H1 (cell line): Measurements from ENCODE around the gene DENND1A. TPM values are rescaled to one million over a fixed set of nuclear protein-coding genes. Genes with fewer than 3 reads are reported as not detected.

ENCODE experiments used
- CTCF ChIA-PET: fragments of 300-600 bp; sonication (Branson Sonifier 250); formaldehyde crosslinking; loops from one replicate; lab custom pipeline; 2021; ENCODE audit not compliant: partially characterized antibody; lab: Charles Lee
- POLR2A ChIA-PET: fragments of 300-600 bp; sonication (Branson Sonifier 250); formaldehyde crosslinking; loops from one replicate; lab custom pipeline; 2021; ENCODE audit warnings: inconsistent platforms; ENCODE audit not compliant: partially characterized antibody; lab: Charles Lee
- DNase-seq, 2 experiments: peaks; one replicate each; pipeline versions ENCODE4 v3.0.0 to v3.0.0-alpha.2; 2010 to 2022; ENCODE audit warnings: low spot score in 2 of 2, low read depth in 1 of 2, mixed read lengths in 1 of 2
- FAIRE-seq: peaks from 2 replicates; lab custom pipeline; 2011; peaks lifted over from hg19 to GRCh38; lab: Jason Lieb, UNC
- H2AFZ ChIP-seq: 2 replicates; pipeline ENCODE4 v1.8.1; 2012; ENCODE audit warnings: low read length, inconsistent platforms
- H2AK5ac ChIP-seq: 2 replicates; pipeline ENCODE4 v1.6.1; 2013; ENCODE audit warnings: low read depth, low read length
- H2BK120ac ChIP-seq: replicated peaks from 2 replicates; pipeline ENCODE3; 2013; ENCODE audit warnings: low read depth, low read length, inconsistent platforms
- H2BK12ac ChIP-seq: 2 replicates; pipeline ENCODE4 v1.6.1; 2013; ENCODE audit warnings: low read depth, low read length
- H2BK15ac ChIP-seq: 2 replicates; pipeline ENCODE4 v1.6.1; 2013; ENCODE audit warnings: low read length
- H2BK20ac ChIP-seq: 2 replicates; pipeline ENCODE4 v1.6.1; 2013; ENCODE audit warnings: low read length
- H2BK5ac ChIP-seq: 2 replicates; pipeline ENCODE4 v1.6.1; 2013; ENCODE audit warnings: low read depth, low read length
- H3K14ac ChIP-seq: 2 replicates; pipeline ENCODE4 v1.6.1; 2013; ENCODE audit warnings: inconsistent platforms; ENCODE audit not compliant: insufficient read length
- H3K18ac ChIP-seq: 2 replicates; pipeline ENCODE4 v1.6.1; 2013; ENCODE audit warnings: low read length; ENCODE audit errors: extremely low read depth
- H3K23ac ChIP-seq: 2 replicates; pipeline ENCODE4 v1.6.1; 2013; ENCODE audit warnings: inconsistent platforms; ENCODE audit not compliant: insufficient read length
- H3K23me2 ChIP-seq: 2 replicates; pipeline ENCODE4 v1.6.1; 2013; ENCODE audit warnings: low read depth, low read length
- H3K27ac ChIP-seq: 2 replicates; pipeline ENCODE4 v1.6.1; 2011; ENCODE audit warnings: low read depth, low read length, inconsistent platforms
- H3K27me3 ChIP-seq, 4 experiments: replicated peaks in 1 of 4; 1 replicate in 1 of 4; 2 replicates in 3 of 4; pipeline versions ENCODE4 v1.6.1 to v1.8.1; 2011 to 2013; ENCODE audit warnings: low read length in 3 of 4, mild to moderate bottlenecking in 3 of 4, inconsistent platforms in 2 of 4, mixed read lengths in 2 of 4, moderate library complexity in 1 of 4; ENCODE audit not compliant: control insufficient read depth in 3 of 4, insufficient read depth in 3 of 4; ENCODE audit errors: extremely low read depth in 1 of 4
- H3K36me3 ChIP-seq, 4 experiments: 2 replicates each; pipeline versions ENCODE4 v1.6.1 to v1.8.1; 2011 to 2013; ENCODE audit warnings: mild to moderate bottlenecking in 4 of 4, low read length in 3 of 4, moderate library complexity in 2 of 4, control low read depth in 1 of 4, inconsistent platforms in 1 of 4; ENCODE audit not compliant: insufficient read depth in 4 of 4, control insufficient read depth in 2 of 4
- H3K4ac ChIP-seq: replicated peaks from 2 replicates; pipeline ENCODE3; 2013; ENCODE audit warnings: low read length, low read depth, mixed read lengths, inconsistent platforms; ENCODE audit not compliant: insufficient read length
- H3K4me1 ChIP-seq, 4 experiments: replicated peaks in 1 of 4; 1 replicate in 1 of 4; 2 replicates in 3 of 4; pipeline versions ENCODE4 v1.6.1 to v1.8.1; 2011 to 2013; ENCODE audit warnings: low read length in 3 of 4, inconsistent platforms in 2 of 4, mixed read lengths in 1 of 4; ENCODE audit not compliant: insufficient read depth in 4 of 4, control insufficient read depth in 3 of 4
- H3K4me2 ChIP-seq, 2 experiments: 2 replicates each; pipeline versions ENCODE4 v1.6.1 to v1.8.1; 2011 to 2013; ENCODE audit warnings: low read depth in 2 of 2, low read length in 2 of 2, control low read depth in 1 of 2, inconsistent platforms in 1 of 2, mild to moderate bottlenecking in 1 of 2; ENCODE audit not compliant: insufficient read depth in 1 of 2
- H3K4me3 ChIP-seq, 4 experiments: fragments of 200-600, 300-600 bp in 1 of 4; sonication (generic), shearing (Covaris generic), sonication (Bioruptor Twin) in 1 of 4; 2 replicates each; pipeline versions ENCODE4 v1.5.1 to v1.8.1; 2011 to 2016; ENCODE audit warnings: low read length in 4 of 4, low read depth in 3 of 4, control low read depth in 2 of 4, inconsistent platforms in 2 of 4, mild to moderate bottlenecking in 2 of 4, mixed read lengths in 1 of 4, moderate library complexity in 1 of 4; ENCODE audit not compliant: insufficient read depth in 2 of 4; ENCODE audit errors: extremely low read depth in 1 of 4
- H3K56ac ChIP-seq: replicated peaks from 2 replicates; pipeline ENCODE3; 2013; ENCODE audit warnings: low read depth, mild to moderate bottlenecking, mixed read lengths, low read length, inconsistent platforms; ENCODE audit not compliant: insufficient read length
- H3K79me1 ChIP-seq: 2 replicates; pipeline ENCODE4 v1.6.1; 2013; ENCODE audit warnings: low read depth, low read length, control low read depth
- H3K79me2 ChIP-seq, 2 experiments: 2 replicates each; pipeline versions ENCODE4 v1.6.1 to v1.8.1; 2012 to 2013; ENCODE audit warnings: low read length in 2 of 2, mild to moderate bottlenecking in 2 of 2, inconsistent platforms in 1 of 2; ENCODE audit not compliant: insufficient read depth in 2 of 2, control insufficient read depth in 1 of 2
- H3K9ac ChIP-seq, 4 experiments: replicated peaks in 1 of 4; 1 replicate in 1 of 4; 2 replicates in 3 of 4; pipeline versions ENCODE4 v1.6.1 to v1.8.1; 2011 to 2013; ENCODE audit warnings: low read depth in 3 of 4, low read length in 3 of 4, control low read depth in 2 of 4, mild to moderate bottlenecking in 2 of 4, moderate library complexity in 2 of 4, inconsistent platforms in 1 of 4; ENCODE audit errors: extremely low read depth in 1 of 4
- H3K9me3 ChIP-seq, 2 experiments: 2 replicates each; pipeline versions ENCODE4 v1.6.1 to v1.8.1; 2012 to 2013; ENCODE audit warnings: mild to moderate bottlenecking in 2 of 2, moderate library complexity in 2 of 2, control low read depth in 1 of 2, inconsistent platforms in 1 of 2, low read depth in 1 of 2, low read length in 1 of 2, mixed read lengths in 1 of 2; ENCODE audit not compliant: insufficient read depth in 2 of 2
- H4K20me1 ChIP-seq, 2 experiments: replicated peaks in 1 of 2; 2 replicates each; pipeline versions ENCODE3 to v1.8.1; 2011 to 2013; ENCODE audit warnings: inconsistent platforms in 2 of 2, low read length in 2 of 2, mild to moderate bottlenecking in 1 of 2; ENCODE audit not compliant: insufficient read depth in 2 of 2, control insufficient read depth in 1 of 2
- H4K5ac ChIP-seq: 2 replicates; pipeline ENCODE4 v1.6.1; 2013; ENCODE audit warnings: low read length, low read depth, mixed read lengths, inconsistent platforms; ENCODE audit not compliant: insufficient read length
- H4K8ac ChIP-seq: 2 replicates; pipeline ENCODE4 v1.8.0; 2013; ENCODE audit warnings: mild to moderate bottlenecking, moderate library complexity, low read length, inconsistent platforms; ENCODE audit not compliant: insufficient read depth; ENCODE audit errors: extremely low read depth
- H4K91ac ChIP-seq: replicated peaks from 2 replicates; pipeline ENCODE3; 2013; ENCODE audit warnings: low read length, mixed read lengths, inconsistent platforms; ENCODE audit not compliant: insufficient read length
- EP300 ChIP-seq, 2 experiments: IDR thresholded peaks; 1 replicate in 1 of 2; 2 replicates in 1 of 2; pipeline ENCODE4 v1.6.1; 2011 to 2012; ENCODE audit warnings: low read depth in 2 of 2, low read length in 2 of 2, mild to moderate bottlenecking in 2 of 2, borderline replicate concordance in 1 of 2, inconsistent platforms in 1 of 2, moderate library complexity in 1 of 2
- WGBS, 2 experiments: shearing (Covaris generic) in 1 of 2; methylation state at CpG; one replicate each; pipeline versions ENCODE4 v1.1.6 to v1.1.7; 2013 to 2015; ENCODE audit warnings: low lambda C conversion rate in 2 of 2, mixed read lengths in 2 of 2, inconsistent platforms in 1 of 2, low coverage in 1 of 2, missing lambda C conversion rate in 1 of 2; ENCODE audit not compliant: insufficient replicate concordance in 2 of 2, insufficient coverage in 1 of 2, insufficient read length in 1 of 2; ENCODE audit errors: extremely low coverage in 1 of 2, missing lambda C conversion rate in 1 of 2; 5-methylcytosine and 5-hydroxymethylcytosine counted together
- polyA plus RNA-seq, 7 experiments: library from polyadenylated mRNA; depleted of rRNA in 3 of 7; stranded (reverse) in 5 of 7; unstranded in 2 of 7; fragments of >200 nt in 5 of 7; fragments of 200-250 nt in 2 of 7; gene quantifications; 1 replicate in 5 of 7; 2 replicates in 1 of 7; 4 replicates in 1 of 7; pipeline versions ENCODE4 v1.2.1 to v1.2.3, GENCODE V29; 2011 to 2013; ENCODE audit warnings: missing spikeins in 2 of 7, mixed read lengths in 2 of 7
- total RNA-seq: library from RNA; stranded (reverse); fragmentation: NEBNext Ultra II Directional; extraction: Animal tissue kit (Norgen Biotek cat#: 25700); gene quantifications from 2 replicates; pipeline ENCODE4 v1.2.1, GENCODE V29; 2021

The DENND1A gene
- total and polyA plus RNA-seq, 2 of the 8 experiments (the other 6 are each of a cell fraction or from before 2014, with no cell fraction given) = 24.1 to 26.4 TPM

DNA sequence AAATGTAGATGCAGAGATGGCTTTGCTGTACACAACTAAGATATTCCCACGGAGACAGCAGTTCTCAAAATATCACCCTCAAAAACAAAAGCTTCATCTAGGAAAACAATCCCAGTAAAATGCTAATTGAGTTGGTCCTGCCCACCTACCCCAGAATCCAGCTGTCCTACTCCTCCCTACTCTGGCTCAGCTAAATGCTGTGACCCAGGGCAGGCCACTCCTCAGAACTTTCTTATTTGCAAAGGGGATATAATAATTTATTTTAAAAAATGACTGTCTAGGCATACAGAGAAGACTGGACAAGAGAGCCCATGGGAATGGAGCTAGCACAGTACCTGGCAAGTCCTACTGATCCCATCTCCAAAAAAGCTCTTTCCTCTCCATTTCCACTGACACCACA is 411.6 kb downstream of the DENND1A start:
- Histone ChIP-seq H2BK20ac (no peak overlapping the region), H3K27ac (no peak overlapping the region), H3K4ac (no peak overlapping the region), H3K56ac (no peak overlapping the region), H3K79me1 (no peaks in the 10 kb centered on the region), H4K91ac (no peak overlapping the region), H3K23ac (no peak overlapping the region), H2BK5ac (no peak overlapping the region), H4K8ac (no peak overlapping the region), H2BK12ac (no peak overlapping the region), H4K5ac (no peak overlapping the region), H3K27me3 (no peaks in the 10 kb centered on the region), H3K9me3 (no peaks in the 10 kb centered on the region), H2BK15ac (no peak overlapping the region), H4K20me1 (peaks cover 0 to 3% of the 10 kb centered on the region in 2 experiments), H3K79me2 (no peaks in the 10 kb centered on the region), H3K23me2 (no peaks in the 10 kb centered on the region), H3K36me3 (no peaks in the 10 kb centered on the region), H2BK120ac (no peak overlapping the region), H2AK5ac (no peak overlapping the region), H3K9ac (no peak overlapping the region), H2AFZ (no peak overlapping the region), H3K18ac (no peak overlapping the region), H3K14ac (no peak overlapping the region), H3K4me3 (no peak overlapping the region), H3K4me1 (0 out of 7 replicates have a peak, but pooled peaks cover 0 to 2% (median 0%) of the 10 kb centered on the region in 4 experiments), H3K4me2 (no peak overlapping the region)
- ChIA-PET POLR2A (no interaction called here), CTCF (interaction anchor here (0.6 to 1.4 kb wide), 5 partner anchors 10 to 133 kb away, joined by 3 to 6 read pairs (median 3); no protein-coding TSS in a partner anchor)
- no peak for FAIRE-seq
- 70% methylated on average over 1 of the region's 1 CpG; no CpG with 5 or more reads in 1 of the 2 experiments for WGBS, 2 experiments
- no peak for TF ChIP-seq EP300 (IDR thresholded peaks at IDR 0.05; ENCODE audit: borderline replicate concordance in 1 of 2, low read depth in 2 of 2, low read length in 2 of 2)
- no peak for DNase-seq
